Caco-2 (cell line): ENCODE measurements around the gene KLF16. TPM values are rescaled to one million over a fixed set of nuclear protein-coding genes. Genes with fewer than 3 reads are reported as not detected.

Source experiments
- Bru-seq: library from RNA; stranded (reverse); fragments of 400-500 nt; gene quantifications from one replicate; lab custom pipeline; 2021; lab: Mats Ljungman, UMichigan
- BruChase-seq, 2 experiments: library from RNA; stranded (reverse); fragments of 400-500 nt; gene quantifications; one replicate each; lab custom pipeline; 2021; lab: Mats Ljungman, UMichigan
- BruUV-seq: library from RNA; stranded (reverse); fragments of 400-500 nt; replicated peaks from 2 replicates; lab custom pipeline; 2021; lab: Mats Ljungman, UMichigan
- CTCF ChIA-PET: fragments of 300-600 bp; sonication (Branson Sonifier 250); formaldehyde crosslinking; loops from one replicate; lab custom pipeline; 2022; ENCODE audit warnings: antibody characterized with exemption; lab: Charles Lee
- POLR2A ChIA-PET: fragments of 300-600 bp; sonication (Branson Sonifier 250); formaldehyde crosslinking; loops from one replicate; lab custom pipeline; 2022; ENCODE audit warnings: antibody characterized with exemption; lab: Charles Lee
- DNase-seq, 2 experiments: peaks; one replicate each; pipeline versions ENCODE4 v3.0.0 to v3.0.0-alpha.2; 2020 to 2022
- H3K27me3 ChIP-seq: replicated peaks from 2 replicates; pipeline ENCODE4 v1.6.0; 2011; ENCODE audit warnings: low read length; ENCODE audit not compliant: control insufficient read depth, insufficient read depth
- H3K36me3 ChIP-seq: 2 replicates; pipeline ENCODE4 v1.5.1; 2011; ENCODE audit warnings: low read length; ENCODE audit not compliant: control insufficient read depth, insufficient read depth
- H3K4me1 ChIP-seq: fragments of 250-450 bp; sonication (Bioruptor Pico); 2 replicates; pipeline ENCODE4 v1.5.1; 2020; ENCODE audit warnings: mild to moderate bottlenecking
- H3K4me3 ChIP-seq: 2 replicates; pipeline ENCODE4 v1.5.1; 2011; ENCODE audit warnings: low read depth, mild to moderate bottlenecking, control low read depth, low read length
- H3K9me3 ChIP-seq: fragments of 250-450 bp; sonication (Bioruptor Pico); 2 replicates; pipeline ENCODE4 v1.5.1; 2020; ENCODE audit warnings: mild to moderate bottlenecking, moderate library complexity
- H3K27ac Mint-ChIP-seq: one replicate; pipeline ENCODE4 v1.8.0; 2022; ENCODE audit warnings: mixed read lengths; ENCODE audit not compliant: unreplicated experiment
- H3K27me3 Mint-ChIP-seq: one replicate; pipeline ENCODE4 v1.8.0; 2022; ENCODE audit warnings: mixed read lengths; ENCODE audit not compliant: insufficient read depth, unreplicated experiment
- H3K36me3 Mint-ChIP-seq: one replicate; pipeline ENCODE4 v1.8.0; 2022; ENCODE audit warnings: mild to moderate bottlenecking, mixed read lengths; ENCODE audit not compliant: insufficient read depth, unreplicated experiment
- H3K4me1 Mint-ChIP-seq: one replicate; pipeline ENCODE4 v1.8.0; 2022; ENCODE audit warnings: low read depth, mixed read lengths; ENCODE audit not compliant: unreplicated experiment
- H3K4me3 Mint-ChIP-seq: one replicate; pipeline ENCODE4 v1.8.0; 2022; ENCODE audit warnings: mild to moderate bottlenecking, moderate library complexity, mixed read lengths; ENCODE audit not compliant: unreplicated experiment
- H3K9me3 Mint-ChIP-seq: one replicate; pipeline ENCODE4 v1.8.0; 2022; ENCODE audit warnings: mixed read lengths; ENCODE audit not compliant: unreplicated experiment
- CTCF ChIP-seq, 2 experiments: fragments of 200-600 bp in 1 of 2; IDR thresholded peaks; 1 replicate in 1 of 2; 2 replicates in 1 of 2; pipeline versions ENCODE4 v1.5.1 to v1.8.0; 2011 to 2022; ENCODE audit warnings: antibody characterized with exemption in 1 of 2, control low read depth in 1 of 2, inconsistent platforms in 1 of 2, low read depth in 1 of 2, low read length in 1 of 2, mild to moderate bottlenecking in 1 of 2, moderate library complexity in 1 of 2; ENCODE audit not compliant: insufficient read depth in 1 of 2, severe bottlenecking in 1 of 2, unreplicated experiment in 1 of 2
- intact Hi-C: fragments of 100-400 bp; cut with micrococcal nuclease; formaldehyde crosslinking; loops from one replicate; pipeline ENCODE4 v1.10.0; 2022; ENCODE audit not compliant: unreplicated experiment
- long read RNA-seq: library from polyadenylated mRNA; stranded (forward); transcript quantifications from one replicate; pipeline ENCODE4 v2.0.0, GENCODE V29; 2022
- total RNA-seq: library from RNA; stranded (reverse); gene quantifications from 2 replicates; pipeline ENCODE4 v1.2.3, GENCODE V29; 2022

KLF16 gene
- total RNA-seq (26.5 and 26.8 TPM in 2 replicates), Bru-seq, nascent RNA (percentile 57 among the genes with signal in this experiment), BruChase-seq, experiment 1, labeled RNA remaining after a 2-hour chase (percentile 79 among the genes with signal in this experiment), BruChase-seq, experiment 2, labeled RNA remaining after a 6-hour chase (percentile 74 among the genes with signal in this experiment)
- long read RNA-seq, partial matches to known transcripts: 0 of 2 reads
- long read RNA-seq, other reads (novel, unspliced or antisense): 2 of 2 reads

GRCh38 chr19:1863328-1863637 lies at the start of gene KLF16:
Gene KLF16, minus strand, starts transcription at chr19:1863579. Its CDS starts 82 bp downstream, at chr19:1863497.
- BruUV-seq: no TSS peak
- H3K4me1 ChIP-seq: peaks cover 33% of the 10 kb centered on the region
- Mint-ChIP-seq H3K27me3 (no peaks in the 10 kb centered on the region), H3K4me1 (peaks cover 5% of the 10 kb centered on the region), H3K9me3 (no peaks in the 10 kb centered on the region), H3K27ac (peak within 1 kb of the TSS; percentile 42), H3K36me3 (peaks cover 19% of the 10 kb centered on the region), H3K4me3 (peak within 1 kb of the TSS; percentile 73)
- peak within 1 kb of the TSS; percentile 89 for H3K4me3 ChIP-seq
- intact Hi-C loops: no loop called here
- H3K36me3 ChIP-seq: no peaks in the 10 kb centered on the region
- no peak for DNase-seq
- H3K27me3 ChIP-seq: no peaks in the 10 kb centered on the region
- POLR2A ChIA-PET: no interaction called here
- no peaks in the 10 kb centered on the region for H3K9me3 ChIP-seq
- no peak for TF ChIP-seq CTCF (IDR thresholded peaks at IDR 0.05; ENCODE audit: insufficient read depth in 1 of 2, low read depth in 1 of 2, low read length in 1 of 2, severe bottlenecking in 1 of 2, unreplicated experiment in 1 of 2)
- CTCF ChIA-PET: no interaction called here

- Histone ChIP-seq H3K36me3 (peaks cover 4% of the 10 kb centered on the region; the same call in 1 of the 2 replicates), H3K9me3 (no peaks in the 10 kb centered on the region), H3K4me3 (no peak overlapping the region), H3K4me1 (peaks cover 4% of the 10 kb centered on the region; the same call in 1 of the 2 replicates), H3K27me3 (no peaks in the 10 kb centered on the region)
- TF ChIP-seq CTCF (IDR thresholded peaks at IDR 0.05; ENCODE audit: insufficient read depth in 1 of 2, low read depth in 1 of 2, low read length in 1 of 2, severe bottlenecking in 1 of 2, unreplicated experiment in 1 of 2): no peak
- Mint-ChIP-seq H3K27ac (peak overlapping the region; percentile 57), H3K27me3 (no peaks in the 10 kb centered on the region), H3K4me3 (no peak overlapping the region), H3K36me3 (peaks cover 38% of the 10 kb centered on the region), H3K9me3 (no peaks in the 10 kb centered on the region), H3K4me1 (no peaks in the 10 kb centered on the region)
- ChIA-PET CTCF (no interaction called here), POLR2A (interaction anchor here (0.6 kb wide), 1 partner anchor 50 kb away, joined by 3 read pairs; no protein-coding TSS in a partner anchor)
- DNase-seq: no peak
- intact Hi-C loops: no loop called here
- BruUV-seq: no TSS peak
Measured at GRCh38 chr19:1912760-1913505, 49.6 kb upstream of the KLF16 start.

- CTCF ChIA-PET: no interaction called here
- Mint-ChIP-seq H3K27ac (no peak overlapping the region), H3K27me3 (no peaks in the 10 kb centered on the region), H3K36me3 (peaks cover 40% of the 10 kb centered on the region), H3K4me3 (no peak overlapping the region), H3K9me3 (no peaks in the 10 kb centered on the region), H3K4me1 (no peaks in the 10 kb centered on the region)
- peaks cover 4% of the 10 kb centered on the region; the same call in 1 of the 2 replicates for H3K36me3 ChIP-seq
- no peak for TF ChIP-seq CTCF (IDR thresholded peaks at IDR 0.05; ENCODE audit: insufficient read depth in 1 of 2, low read depth in 1 of 2, low read length in 1 of 2, severe bottlenecking in 1 of 2, unreplicated experiment in 1 of 2)
- no peak for DNase-seq
- H3K4me3 ChIP-seq: no peak overlapping the region
- no peaks in the 10 kb centered on the region for H3K27me3 ChIP-seq
- POLR2A ChIA-PET: no interaction called here
- no TSS peak for BruUV-seq
- H3K9me3 ChIP-seq: no peaks in the 10 kb centered on the region
- intact Hi-C loops: no loop called here
- H3K4me1 ChIP-seq: peaks cover 13% of the 10 kb centered on the region
Measured at GRCh38 chr19:1911995-1912394, 48.6 kb upstream of the KLF16 start.
